ENCODE data around the gene EPB41L5. TPM values are rescaled to one million over a fixed set of nuclear protein-coding genes. Genes with fewer than 3 reads are reported as not detected.
"Not testable (repeated sequence)": the region's sequence is repeated elsewhere in the genome, so short reads cannot be mapped to it uniquely, and the experiment has no call there.

The EPB41L5 gene
- total RNA-seq, 1 donor, result 16.8 TPM

DNA sequence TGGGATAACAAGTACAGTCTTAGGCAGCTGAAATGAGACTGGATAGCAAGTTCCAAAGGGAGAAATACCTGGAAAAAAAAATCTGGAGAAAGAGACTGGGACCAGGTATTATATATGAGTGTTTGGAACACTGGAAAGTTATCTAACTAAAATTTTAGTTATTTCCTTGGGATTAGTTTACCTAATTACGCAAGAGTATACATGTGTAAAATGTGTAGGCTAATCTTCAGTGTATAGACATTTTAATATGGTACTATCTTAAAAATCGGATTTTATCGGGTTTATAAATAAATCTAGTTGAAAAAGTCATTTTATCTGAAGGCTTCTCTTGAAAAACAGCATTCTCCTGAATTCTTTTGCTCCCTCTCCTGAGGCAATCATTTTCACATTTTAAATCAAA lies 3.9 kb downstream of the EPB41L5 start:
- no peak for DNase-seq (ENCODE audit: low read depth)
- TF ChIP-seq, protein P1, sequence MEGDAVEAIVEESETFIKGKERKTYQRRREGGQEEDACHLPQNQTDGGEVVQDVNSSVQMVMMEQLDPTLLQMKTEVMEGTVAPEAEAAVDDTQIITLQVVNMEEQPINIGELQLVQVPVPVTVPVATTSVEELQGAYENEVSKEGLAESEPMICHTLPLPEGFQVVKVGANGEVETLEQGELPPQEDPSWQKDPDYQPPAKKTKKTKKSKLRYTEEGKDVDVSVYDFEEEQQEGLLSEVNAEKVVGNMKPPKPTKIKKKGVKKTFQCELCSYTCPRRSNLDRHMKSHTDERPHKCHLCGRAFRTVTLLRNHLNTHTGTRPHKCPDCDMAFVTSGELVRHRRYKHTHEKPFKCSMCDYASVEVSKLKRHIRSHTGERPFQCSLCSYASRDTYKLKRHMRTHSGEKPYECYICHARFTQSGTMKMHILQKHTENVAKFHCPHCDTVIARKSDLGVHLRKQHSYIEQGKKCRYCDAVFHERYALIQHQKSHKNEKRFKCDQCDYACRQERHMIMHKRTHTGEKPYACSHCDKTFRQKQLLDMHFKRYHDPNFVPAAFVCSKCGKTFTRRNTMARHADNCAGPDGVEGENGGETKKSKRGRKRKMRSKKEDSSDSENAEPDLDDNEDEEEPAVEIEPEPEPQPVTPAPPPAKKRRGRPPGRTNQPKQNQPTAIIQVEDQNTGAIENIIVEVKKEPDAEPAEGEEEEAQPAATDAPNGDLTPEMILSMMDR (IDR thresholded peaks at IDR 0.05; ENCODE audit: insufficient read depth, low read length), result no peak

DNA sequence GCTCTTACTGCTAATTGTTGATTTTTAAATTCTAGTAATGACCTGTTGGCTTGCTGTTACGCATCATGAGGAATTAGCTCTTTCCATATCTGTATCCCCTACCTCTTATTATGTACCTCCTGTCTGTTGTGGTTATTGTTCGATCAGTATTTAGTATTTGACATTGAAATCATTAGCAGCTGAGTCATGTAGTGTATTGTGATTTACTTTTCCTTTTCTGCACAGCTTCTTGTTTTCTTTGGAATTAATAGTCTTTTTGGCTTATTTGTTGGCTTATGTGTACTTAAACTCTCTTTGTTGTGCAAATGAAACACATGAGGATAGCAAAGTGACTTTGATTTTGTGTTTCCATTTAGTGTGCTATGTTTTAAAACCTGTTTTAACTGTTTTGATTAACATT lies 4.3 kb downstream of the EPB41L5 start:
- peak; percentile 6 for DNase-seq (ENCODE audit: low read depth)
- TF ChIP-seq, protein P1 (IDR thresholded peaks at IDR 0.05; ENCODE audit: insufficient read depth, low read length), result no peak
- no peak overlapping the region for H3K4me3 ChIP-seq (ENCODE audit: low read depth, low read length)

More for the DNA sequence above, 3.9 kb downstream of the EPB41L5 start:
- no peak overlapping the region for H3K4me3 ChIP-seq (ENCODE audit: low read depth, low read length)

DNA sequence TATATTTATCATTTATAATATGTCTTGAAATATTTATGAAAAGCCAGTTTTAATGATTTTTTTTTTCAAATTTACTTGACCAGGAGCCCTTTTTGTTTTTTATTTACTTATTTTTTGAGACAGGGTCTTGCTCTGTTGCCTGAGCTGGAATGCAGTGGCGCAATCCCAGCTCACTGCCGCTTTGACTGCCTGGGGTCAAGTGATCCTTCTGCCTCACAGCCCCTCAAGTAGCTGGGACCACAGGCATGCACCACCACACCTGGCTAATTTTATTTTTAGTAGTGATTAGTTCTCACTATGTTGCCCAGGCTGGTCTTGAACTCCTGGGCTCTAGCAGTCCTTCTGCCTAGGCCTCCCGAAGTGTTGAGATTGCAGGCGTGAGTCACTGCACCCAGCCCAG lies 5.7 kb downstream of the EPB41L5 start:
- TF ChIP-seq, protein P1 (IDR thresholded peaks at IDR 0.05; ENCODE audit: insufficient read depth, low read length), result no peak
- DNase-seq (ENCODE audit: low read depth), result no peak
- H3K4me3 ChIP-seq (ENCODE audit: low read depth, low read length), result no peak overlapping the region

DNA sequence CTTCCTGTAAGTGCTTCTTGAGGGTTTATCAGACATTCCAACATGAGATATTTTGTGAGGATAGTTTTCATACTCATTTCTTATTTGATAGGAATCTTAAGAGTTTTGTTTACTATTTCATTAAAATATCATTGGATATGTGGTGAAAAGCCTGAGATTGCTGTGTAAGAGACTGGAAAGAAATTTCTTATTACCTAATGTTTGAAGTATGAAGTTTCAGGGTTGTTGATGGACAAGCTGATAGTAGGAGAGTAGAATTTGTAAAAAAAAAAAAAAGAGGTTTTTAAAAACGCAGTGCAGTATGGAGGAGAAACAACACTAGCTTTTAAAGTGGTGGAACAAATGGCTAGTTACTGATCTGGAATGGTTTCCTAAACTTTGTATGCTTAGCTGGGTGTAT lies 7.7 kb downstream of the EPB41L5 start:
- DNase-seq (ENCODE audit: low read depth), result peak; percentile 7
- H3K4me3 ChIP-seq (ENCODE audit: low read depth, low read length), result no peak overlapping the region
- TF ChIP-seq, protein P1 (IDR thresholded peaks at IDR 0.05; ENCODE audit: insufficient read depth, low read length), result no peak

- not testable (repeated sequence) for H3K4me3 ChIP-seq (ENCODE audit: low read depth, low read length); DNase-seq (ENCODE audit: low read depth)
Observed at GRCh38 chr2:120022505-120022904, 9.6 kb downstream of the EPB41L5 start.

GRCh38 chr2:120026890-120027289 lies 14.0 kb downstream of the EPB41L5 start:
- TF ChIP-seq, protein P1 (IDR thresholded peaks at IDR 0.05; ENCODE audit: insufficient read depth, low read length), result peak; percentile 32
- no peak for DNase-seq (ENCODE audit: low read depth)

GRCh38 chr2:120028795-120029194 lies 15.9 kb downstream of the EPB41L5 start:
- DNase-seq (ENCODE audit: low read depth), result no peak
- TF ChIP-seq, protein P1 (IDR thresholded peaks at IDR 0.05; ENCODE audit: insufficient read depth, low read length), result no peak

More at GRCh38 chr2:120026890-120027289, 14.0 kb downstream of the EPB41L5 start:
- no peak overlapping the region for H3K4me3 ChIP-seq (ENCODE audit: low read depth, low read length)

More at GRCh38 chr2:120028795-120029194, 15.9 kb downstream of the EPB41L5 start:
- H3K4me3 ChIP-seq (ENCODE audit: low read depth, low read length), result no peak overlapping the region
